T-cell (primary cell): ENCODE data around the gene SCGB1C1. TPM values are rescaled to one million over a fixed set of nuclear protein-coding genes. Genes with fewer than 3 reads are reported as not detected.
A peak's percentile ranks its signal among the peaks of the same experiment; 100 is the strongest.

Experiments used
- ATAC-seq, 4 experiments: fragments of 200-7000 bp in 3 of 4; fragments of 150-1000 bp in 1 of 4; cut with Tn5 transposase; replicated peaks in 1 of 4; 1 replicate in 3 of 4; 2 replicates in 1 of 4; pipeline ENCODE4 v1.10.0; 2021; ENCODE audit warnings: moderate library complexity in 3 of 4, mild to moderate bottlenecking in 2 of 4, moderate number of reproducible peaks in 1 of 4
- CTCF ChIA-PET, 2 donors: fragments of 300-600 bp; sonication (Branson Sonifier 250); formaldehyde crosslinking; loops; one replicate each; lab custom pipeline; 2022; ENCODE audit warnings: antibody characterized with exemption in 2 of 2; lab: Charles Lee
- POLR2A ChIA-PET, 2 donors: fragments of 300-600 bp; sonication (Branson Sonifier 250); formaldehyde crosslinking; loops; one replicate each; lab custom pipeline; 2022; ENCODE audit warnings: antibody characterized with exemption in 2 of 2; lab: Charles Lee
- DNase-seq, 35 experiments: peaks; one replicate each; pipeline versions ENCODE4 v3.0.0 to v3.0.0-alpha.2; 2013 to 2023
- H3K27ac ChIP-seq: one replicate; pipeline ENCODE4 v1.5.1; 2013; ENCODE audit warnings: low read length
- H3K27me3 ChIP-seq, 2 experiments: replicated peaks in 1 of 2; 1 replicate in 1 of 2; 2 replicates in 1 of 2; pipeline versions ENCODE4 v1.6.1 to v1.7.0; 2013; ENCODE audit warnings: low read length in 1 of 2, mixed read lengths in 1 of 2; ENCODE audit not compliant: control insufficient read depth in 2 of 2, insufficient read depth in 2 of 2; ENCODE audit errors: extremely low read depth in 1 of 2
- H3K36me3 ChIP-seq, 2 donors: 1 replicate in 1 of 2; 2 replicates in 1 of 2; pipeline versions ENCODE4 v1.6.1 to v1.7.0; 2013; ENCODE audit warnings: low read length in 1 of 2; ENCODE audit not compliant: control insufficient read depth in 2 of 2, insufficient read depth in 1 of 2; ENCODE audit errors: extremely low read depth in 1 of 2
- H3K4me1 ChIP-seq, 2 experiments: 1 replicate in 1 of 2; 2 replicates in 1 of 2; pipeline versions ENCODE4 v1.6.1 to v1.7.0; 2013; ENCODE audit warnings: low read length in 2 of 2, mixed read lengths in 1 of 2; ENCODE audit not compliant: insufficient read depth in 2 of 2, control insufficient read depth in 1 of 2; ENCODE audit errors: extremely low read depth in 1 of 2
- H3K4me3 ChIP-seq, 2 donors: 1 replicate in 1 of 2; 2 replicates in 1 of 2; pipeline versions ENCODE4 v1.5.1 to v1.7.0; 2013; ENCODE audit warnings: mild to moderate bottlenecking in 2 of 2, low read length in 1 of 2, moderate library complexity in 1 of 2; ENCODE audit not compliant: control insufficient read depth in 1 of 2; ENCODE audit errors: extremely low read depth in 1 of 2
- H3K9me3 ChIP-seq: 2 replicates; pipeline ENCODE4 v1.7.0; 2013
- H3K27ac Mint-ChIP-seq, 2 donors: one replicate each; pipeline ENCODE4 v1.8.0; 2020 to 2021; ENCODE audit warnings: mild to moderate bottlenecking in 2 of 2, mixed read lengths in 2 of 2
- H3K27me3 Mint-ChIP-seq, 2 donors: one replicate each; pipeline ENCODE4 v1.8.0; 2021 to 2022; ENCODE audit warnings: mixed read lengths in 2 of 2
- H3K36me3 Mint-ChIP-seq: one replicate; pipeline ENCODE4 v1.8.0; 2021; ENCODE audit warnings: mixed read lengths
- H3K4me1 Mint-ChIP-seq, 3 donors: one replicate each; pipeline ENCODE4 v1.8.0; 2020 to 2022; ENCODE audit warnings: mixed read lengths in 3 of 3, mild to moderate bottlenecking in 1 of 3
- H3K4me3 Mint-ChIP-seq, 3 donors: one replicate each; pipeline ENCODE4 v1.8.0; 2020 to 2022; ENCODE audit warnings: mild to moderate bottlenecking in 3 of 3, mixed read lengths in 3 of 3, moderate library complexity in 3 of 3
- H3K9me3 Mint-ChIP-seq, 3 donors: one replicate each; pipeline ENCODE4 v1.8.0; 2020 to 2022; ENCODE audit warnings: mixed read lengths in 3 of 3
- WGBS: methylation state at CpG from one replicate; pipeline ENCODE4 v1.1.5; 2013; ENCODE audit warnings: missing lambda C conversion rate; ENCODE audit not compliant: insufficient coverage; 5-methylcytosine and 5-hydroxymethylcytosine counted together
- total RNA-seq, 35 experiments: library from RNA in 6 of 35; stranded (reverse) in 6 of 35; fragments of 120-200 nt in 1 of 35; gene quantifications; one replicate each; pipeline versions ENCODE4 v1.2.1 to v1.2.4 and lab custom pipeline; 2013 to 2026

The SCGB1C1 gene
- total RNA-seq, 5 donors from 2014 or later (not counting 1 experiment from before 2014, with no cell fraction given) = not detected

- Mint-ChIP-seq H3K27me3 (no peaks in the 10 kb centered on the region), H3K27ac (no peak overlapping the region), H3K4me1 (peaks cover 33 to 43% (median 42%) of the 10 kb centered on the region in 3 donors), H3K36me3 (peaks cover 22% of the 10 kb centered on the region), H3K9me3 (no peaks in the 10 kb centered on the region), H3K4me3 (no peak overlapping the region)
- ATAC-seq (no peak), DNase-seq (peak in 1 of 35 experiments; percentile 5)
- ChIA-PET POLR2A (no interaction called here), CTCF (no interaction called here)
- Histone ChIP-seq H3K4me1 (peaks cover 11 to 39% of the 10 kb centered on the region in 2 experiments), H3K27ac (no peak overlapping the region), H3K9me3 (no peaks in the 10 kb centered on the region), H3K4me3 (no peak overlapping the region), H3K36me3 (peaks cover 0 to 30% of the 10 kb centered on the region in 2 donors), H3K27me3 (no peaks in the 10 kb centered on the region)
- 92% methylated on average over 12 of the region's 13 CpGs for WGBS
These were observed 7.5 kb downstream of the SCGB1C1 start for GRCh38 chr11:200224-201003.

- peak in 1 of 4 experiments; percentile 3 for ATAC-seq
- Histone ChIP-seq H3K4me3 (no peak overlapping the region), H3K4me1 (peaks cover 16 to 53% of the 10 kb centered on the region in 2 experiments), H3K36me3 (peaks cover 0 to 34% of the 10 kb centered on the region in 2 donors), H3K9me3 (no peaks in the 10 kb centered on the region), H3K27ac (peak overlapping the region; percentile 15), H3K27me3 (no peaks in the 10 kb centered on the region)
- Mint-ChIP-seq H3K4me1 (peaks cover 46 to 51% (median 51%) of the 10 kb centered on the region in 3 donors), H3K27me3 (no peaks in the 10 kb centered on the region), H3K36me3 (peaks cover 22% of the 10 kb centered on the region), H3K4me3 (peak overlapping the region; percentile 14 to 60 (median 21)), H3K9me3 (no peaks in the 10 kb centered on the region), H3K27ac (peak overlapping the region; percentile 81 to 82)
- peak in 1 of 35 experiments; percentile 5 for DNase-seq
- ChIA-PET POLR2A (no interaction called here), CTCF (no interaction called here)
- WGBS = 43% methylated on average over 7 of the region's 15 CpGs
These were observed 9.1 kb downstream of the SCGB1C1 start for GRCh38 chr11:201966-202365.

GRCh38 chr11:202490-202889 lies 9.6 kb downstream of the SCGB1C1 start:
- Histone ChIP-seq H3K4me1 (peaks cover 16 to 53% of the 10 kb centered on the region in 2 experiments), H3K4me3 (no peak overlapping the region), H3K36me3 (peaks cover 0 to 34% of the 10 kb centered on the region in 2 donors), H3K27me3 (no peaks in the 10 kb centered on the region), H3K9me3 (no peaks in the 10 kb centered on the region), H3K27ac (no peak overlapping the region)
- Mint-ChIP-seq H3K36me3 (peaks cover 22% of the 10 kb centered on the region), H3K4me1 (peaks cover 46 to 54% (median 52%) of the 10 kb centered on the region in 3 donors), H3K9me3 (no peaks in the 10 kb centered on the region), H3K4me3 (peak overlapping the region; percentile 14 to 60 (median 21)), H3K27me3 (no peaks in the 10 kb centered on the region), H3K27ac (peak overlapping the region; percentile 81 to 82)
- ATAC-seq (no peak), DNase-seq (peak in 2 of 35 experiments; percentile 10 to 21)
- ChIA-PET POLR2A (no interaction called here), CTCF (interaction anchor here in 1 of 2 donors (0.6 kb wide), 1 partner anchor 161 kb away, joined by 4 read pairs; no protein-coding TSS in a partner anchor)
- no CpG with 5 or more reads among the region's 8 CpGs for WGBS

- Histone ChIP-seq H3K9me3 (no peaks in the 10 kb centered on the region), H3K4me3 (no peak overlapping the region), H3K36me3 (peaks cover 0 to 34% of the 10 kb centered on the region in 2 donors), H3K27me3 (no peaks in the 10 kb centered on the region), H3K4me1 (peaks cover 19 to 61% of the 10 kb centered on the region in 2 experiments), H3K27ac (no peak overlapping the region)
- Mint-ChIP-seq H3K9me3 (no peaks in the 10 kb centered on the region), H3K27me3 (no peaks in the 10 kb centered on the region), H3K36me3 (peaks cover 22% of the 10 kb centered on the region), H3K4me3 (peak overlapping the region in 2 of 3 donors; percentile 28 to 60), H3K4me1 (peaks cover 46 to 58% (median 55%) of the 10 kb centered on the region in 3 donors), H3K27ac (peak overlapping the region; percentile 58 to 86)
- ChIA-PET POLR2A (interaction anchor here in 1 of 2 donors (0.6 kb wide), 1 partner anchor 42 kb away, joined by 3 read pairs; no protein-coding TSS in a partner anchor), CTCF (no interaction called here)
- ATAC-seq (no peak), DNase-seq (peak in 2 of 35 experiments; percentile 11 to 19)
- 93% methylated on average over 7 of the region's 7 CpGs for WGBS
These were observed 10.4 kb downstream of the SCGB1C1 start for GRCh38 chr11:203056-203944.

GRCh38 chr11:203945-204586 lies 11.2 kb downstream of the SCGB1C1 start:
- H3K9me3 Mint-ChIP-seq = no peaks in the 10 kb centered on the region
- Histone ChIP-seq H3K27me3 (no peaks in the 10 kb centered on the region), H3K4me3 (no peak overlapping the region), H3K36me3 (peaks cover 0 to 34% of the 10 kb centered on the region in 2 donors), H3K9me3 (no peaks in the 10 kb centered on the region), H3K27ac (no peak overlapping the region), H3K4me1 (peaks cover 19 to 64% of the 10 kb centered on the region in 2 experiments)
- POLR2A ChIA-PET = no interaction called here
- CTCF ChIA-PET = no interaction called here
- H3K27ac Mint-ChIP-seq = peak overlapping the region; percentile 45 to 66
- H3K36me3 Mint-ChIP-seq = peaks cover 22% of the 10 kb centered on the region
- WGBS = 94% methylated on average over 4 of the region's 4 CpGs
- ATAC-seq (no peak), DNase-seq (peak in 2 of 35 experiments; percentile 10 to 22)
- H3K4me1 Mint-ChIP-seq = peaks cover 46 to 58% (median 55%) of the 10 kb centered on the region in 3 donors
- peak overlapping the region in 2 of 3 donors; percentile 0 to 29 for H3K4me3 Mint-ChIP-seq
- H3K27me3 Mint-ChIP-seq = no peaks in the 10 kb centered on the region
